Measurements from ENCODE around the gene GTF2H2C.
"Not testable (repeated sequence)": the region's sequence is repeated elsewhere in the genome, so short reads cannot be mapped to it uniquely, and the experiment has no call there.

The GTF2H2C gene

GRCh38 chr5:69568072-69568471, 8.1 kb downstream of the GTF2H2C start:
- not testable (repeated sequence) for DNase-seq

DNA sequence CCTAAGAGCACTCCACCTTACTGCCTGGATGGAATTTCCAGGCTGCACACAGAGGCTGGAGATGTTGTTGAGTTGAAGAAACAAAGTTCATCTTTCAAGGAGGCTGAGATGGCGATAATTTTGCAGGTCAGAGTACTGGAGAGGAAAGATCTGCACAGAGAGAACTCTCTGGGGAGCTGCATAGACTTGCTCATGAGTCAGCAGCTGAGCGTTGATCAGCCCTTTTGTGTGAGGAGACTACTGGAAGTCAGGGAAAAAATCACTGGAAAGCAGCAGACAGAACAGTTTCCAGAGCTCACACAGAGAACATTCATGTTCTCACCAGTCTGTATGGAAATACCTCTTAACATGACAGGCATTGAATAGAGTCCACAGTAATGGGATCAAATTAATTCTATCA, 23.4 kb downstream of the GTF2H2C start:
- DNase-seq = not testable (repeated sequence)

GRCh38 chr5:69596114-69596840, 36.3 kb downstream of the GTF2H2C start:
- not testable (repeated sequence) for DNase-seq

GRCh38 chr5:69601947-69602346, 42.0 kb downstream of the GTF2H2C start:
- DNase-seq = not testable (repeated sequence)

- DNase-seq = not testable (repeated sequence)
These were observed 46.8 kb downstream of the GTF2H2C start for GRCh38 chr5:69606839-69607238.

DNA sequence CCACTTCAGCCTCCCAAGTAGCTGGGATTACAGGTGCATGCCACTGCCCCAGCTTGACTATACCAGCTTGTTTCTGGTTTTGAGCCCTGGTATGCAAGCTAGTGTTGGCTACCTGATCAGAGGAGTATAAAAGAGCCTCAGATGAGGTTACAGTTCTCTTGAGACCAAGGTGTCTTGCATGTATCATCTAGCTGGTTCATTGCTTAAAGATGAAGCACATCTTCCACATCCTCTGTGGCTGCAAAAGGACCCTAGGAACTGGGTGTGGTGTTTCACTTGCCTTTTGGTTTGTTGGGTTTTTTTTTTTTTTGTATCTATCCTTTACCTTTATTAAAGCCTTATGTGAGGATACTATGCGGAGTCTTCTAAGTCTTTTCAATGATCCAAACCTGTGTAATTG, 47.8 kb downstream of the GTF2H2C start:
- not testable (repeated sequence) for DNase-seq

DNA sequence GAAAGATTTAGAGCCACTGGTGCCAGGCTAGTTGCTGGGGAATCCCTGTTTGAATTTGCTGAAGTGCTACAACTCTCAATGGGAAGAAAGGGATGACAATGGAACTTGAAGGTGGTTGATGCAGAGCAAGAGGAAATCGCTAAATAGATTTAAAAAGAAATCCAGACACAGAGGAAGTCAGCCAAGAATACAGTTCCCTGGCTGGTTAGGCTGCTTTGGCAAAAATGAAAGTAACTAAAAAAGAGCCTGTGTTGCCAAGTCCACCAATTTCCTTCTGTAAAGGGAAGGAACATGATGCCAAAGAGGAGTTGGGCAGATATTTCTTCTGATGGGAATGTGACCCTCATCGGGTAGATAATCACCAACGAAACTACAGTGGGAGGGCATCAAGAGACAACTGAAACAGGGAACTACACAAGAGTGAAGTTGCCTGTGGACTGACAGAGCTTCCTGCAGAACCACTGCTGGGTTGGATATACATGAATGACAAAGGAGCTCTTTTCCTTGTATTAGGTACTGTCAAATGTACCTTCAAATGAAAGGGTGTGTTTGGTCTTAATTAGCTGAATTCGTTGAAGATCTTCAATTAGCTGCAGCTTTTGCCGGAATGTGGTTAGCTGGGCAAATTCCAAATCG, 49.0 kb downstream of the GTF2H2C start:
- DNase-seq = not testable (repeated sequence)

- DNase-seq = not testable (repeated sequence)
These were observed 54.9 kb downstream of the GTF2H2C start for GRCh38 chr5:69614843-69615242.

- not testable (repeated sequence) for DNase-seq
These were observed 71.9 kb downstream of the GTF2H2C start for GRCh38 chr5:69631879-69632278.
